Effector CD4-positive, alpha-beta T cell (primary cell): ENCODE data around the gene RCBTB1.
"Not testable (repeated sequence)": the region's sequence is repeated elsewhere in the genome, so short reads cannot be mapped to it uniquely, and the experiment has no call there.

Experiments
- DNase-seq: peaks from one replicate; pipeline ENCODE4 v3.0.0-alpha.2; 2020

The RCBTB1 gene

DNA sequence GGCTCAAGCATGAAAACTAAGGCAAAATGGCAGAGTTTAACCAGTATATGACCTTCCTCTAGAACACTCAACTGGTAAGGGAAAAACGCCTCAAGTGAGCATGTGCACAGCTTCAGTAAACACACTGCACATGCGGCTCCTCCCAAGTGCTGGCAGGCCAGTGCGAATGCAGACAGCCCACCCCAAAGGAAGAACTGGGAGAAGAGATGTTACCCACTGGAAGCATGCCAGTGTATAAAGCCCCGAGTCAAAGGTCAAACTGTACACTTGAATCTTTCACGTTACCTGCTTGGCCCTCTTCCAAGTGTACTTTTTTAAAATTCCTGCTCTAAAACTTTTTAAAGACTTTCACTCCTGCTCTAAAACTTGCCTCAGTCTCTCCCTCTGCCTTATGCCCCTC is 19.2 kb upstream of the RCBTB1 start:
- no peak for DNase-seq

GRCh38 chr13:49602615-49603014 is 17.3 kb upstream of the RCBTB1 start:
- not testable (repeated sequence) for DNase-seq

DNA sequence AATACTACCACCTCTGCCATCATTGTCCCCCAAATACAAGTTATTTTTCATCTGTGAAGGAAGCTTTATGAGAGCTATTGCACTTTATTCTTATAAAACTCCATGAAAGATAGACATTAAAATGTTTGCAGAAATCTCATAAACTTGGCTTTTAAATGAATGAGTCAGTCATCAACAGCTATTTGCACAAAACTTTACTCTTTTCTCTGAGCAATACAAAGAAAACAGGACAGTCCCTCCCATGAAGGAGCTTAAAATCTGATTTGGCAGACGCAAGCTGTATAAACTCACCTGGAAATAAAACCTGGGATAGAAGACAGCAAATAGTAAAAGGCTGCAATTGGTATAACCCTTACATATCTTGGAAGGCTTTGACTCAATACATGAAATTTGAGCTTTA is 16.6 kb upstream of the RCBTB1 start:
- no peak for DNase-seq

GRCh38 chr13:49597043-49597641 is 11.8 kb upstream of the RCBTB1 start:
- no peak for DNase-seq

DNA sequence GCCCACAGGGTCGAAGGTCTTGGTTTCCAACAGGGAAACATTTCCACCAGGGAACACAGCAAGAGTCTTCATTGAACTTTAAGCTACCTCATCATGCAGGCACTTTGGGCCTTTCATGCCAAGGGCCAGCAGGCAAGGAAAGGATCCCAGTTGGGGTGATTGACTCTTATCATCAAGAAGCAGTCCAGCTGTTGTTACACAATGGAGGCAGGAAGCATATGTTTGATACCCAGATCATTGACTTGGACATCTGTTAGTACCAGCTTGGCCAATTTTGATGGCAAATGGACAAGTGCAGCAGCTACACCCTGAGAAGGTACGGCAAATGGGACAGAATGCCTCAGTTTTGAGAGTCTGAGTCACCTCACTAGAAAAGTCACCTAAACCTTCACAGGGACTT is 10.9 kb upstream of the RCBTB1 start:
- DNase-seq = no peak

DNA sequence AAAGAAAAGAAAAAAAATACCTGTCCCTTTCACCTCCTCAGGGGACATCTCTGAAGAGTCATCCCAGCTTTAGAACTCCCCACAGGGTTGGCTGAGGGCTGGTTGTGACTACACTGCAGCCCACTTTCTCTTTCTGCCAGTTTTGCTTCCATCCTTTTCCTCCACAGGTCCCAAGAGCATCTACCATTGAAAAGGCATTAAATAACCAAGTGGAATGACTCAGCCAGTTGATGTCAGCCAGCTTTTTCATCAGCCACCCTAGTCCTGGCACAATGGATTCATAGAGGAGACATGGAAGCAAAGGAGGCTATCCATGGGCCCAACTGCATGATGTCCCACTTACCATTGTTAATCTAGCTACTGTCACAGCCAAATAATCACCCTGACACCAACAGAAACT is 9.2 kb upstream of the RCBTB1 start:
- no peak for DNase-seq

GRCh38 chr13:49593876-49594275 is 8.5 kb upstream of the RCBTB1 start:
- DNase-seq = not testable (repeated sequence)

DNA sequence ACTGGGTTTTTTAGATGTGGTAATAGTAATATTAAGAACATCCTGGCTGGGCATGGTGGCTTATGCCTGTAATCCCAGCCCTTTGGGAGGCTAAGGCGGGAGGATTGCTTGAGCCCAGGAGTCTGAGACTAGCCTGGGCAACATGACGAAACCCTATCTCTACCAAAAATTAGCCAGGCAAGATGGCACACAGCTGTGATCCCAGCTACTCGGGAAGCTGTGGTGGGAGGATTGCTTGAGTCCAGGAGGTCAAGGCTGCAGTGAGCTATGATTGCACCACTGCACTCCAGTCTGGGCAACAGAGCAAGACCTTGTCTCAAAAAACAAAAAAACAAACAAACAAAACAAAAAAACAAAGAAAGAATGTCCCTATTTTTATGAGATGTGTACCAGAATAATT is 5.4 kb upstream of the RCBTB1 start:
- DNase-seq = not testable (repeated sequence)

DNA sequence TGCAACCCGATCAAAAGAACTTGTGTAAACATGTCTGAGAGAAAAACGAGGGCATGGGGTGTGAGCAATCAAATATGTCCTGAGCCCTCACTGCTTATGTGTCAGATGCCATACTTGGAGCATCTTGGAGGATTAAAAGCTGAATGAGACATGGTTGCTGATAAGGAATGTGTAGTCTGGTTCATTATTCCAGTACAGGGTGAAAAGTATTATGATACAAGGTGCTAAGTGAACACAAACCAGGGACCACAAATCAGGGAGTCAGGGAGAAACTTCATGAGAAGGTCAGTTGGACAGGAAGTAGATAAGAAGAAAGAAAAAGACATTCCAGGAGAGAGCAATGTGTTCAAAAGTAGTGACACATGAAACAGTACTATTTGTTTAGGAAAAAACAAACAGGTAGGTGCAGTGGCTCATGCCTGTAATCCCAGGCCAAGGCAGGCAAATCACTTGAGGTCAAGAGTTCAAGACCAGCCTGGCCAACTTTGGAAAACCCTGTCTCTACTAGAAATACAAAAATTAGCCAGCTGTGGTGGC is 2.0 kb upstream of the RCBTB1 start:
- no peak for DNase-seq

DNA sequence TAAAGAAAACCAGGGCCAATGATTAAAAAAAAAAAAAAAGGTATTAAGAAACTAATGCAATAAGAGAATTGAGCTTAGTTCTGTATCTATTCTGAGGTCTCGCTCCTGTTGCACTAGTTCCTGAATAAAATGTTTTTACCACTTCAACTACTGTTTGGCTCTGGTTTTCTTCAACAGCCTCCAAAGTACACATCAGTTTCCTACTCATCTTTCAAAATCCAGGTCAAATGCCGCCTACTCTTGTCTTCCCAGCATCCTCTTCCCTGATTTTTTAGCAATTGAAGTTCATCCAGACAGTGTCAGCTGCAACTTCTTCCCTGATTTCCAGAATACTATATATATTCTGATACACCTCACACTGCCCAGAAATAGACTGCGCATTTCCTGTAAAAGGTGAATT is 1.4 kb upstream of the RCBTB1 start:
- no peak for DNase-seq

- DNase-seq = no peak
Measured at GRCh38 chr13:49584771-49585182, 581 bp downstream of the RCBTB1 start.

DNA sequence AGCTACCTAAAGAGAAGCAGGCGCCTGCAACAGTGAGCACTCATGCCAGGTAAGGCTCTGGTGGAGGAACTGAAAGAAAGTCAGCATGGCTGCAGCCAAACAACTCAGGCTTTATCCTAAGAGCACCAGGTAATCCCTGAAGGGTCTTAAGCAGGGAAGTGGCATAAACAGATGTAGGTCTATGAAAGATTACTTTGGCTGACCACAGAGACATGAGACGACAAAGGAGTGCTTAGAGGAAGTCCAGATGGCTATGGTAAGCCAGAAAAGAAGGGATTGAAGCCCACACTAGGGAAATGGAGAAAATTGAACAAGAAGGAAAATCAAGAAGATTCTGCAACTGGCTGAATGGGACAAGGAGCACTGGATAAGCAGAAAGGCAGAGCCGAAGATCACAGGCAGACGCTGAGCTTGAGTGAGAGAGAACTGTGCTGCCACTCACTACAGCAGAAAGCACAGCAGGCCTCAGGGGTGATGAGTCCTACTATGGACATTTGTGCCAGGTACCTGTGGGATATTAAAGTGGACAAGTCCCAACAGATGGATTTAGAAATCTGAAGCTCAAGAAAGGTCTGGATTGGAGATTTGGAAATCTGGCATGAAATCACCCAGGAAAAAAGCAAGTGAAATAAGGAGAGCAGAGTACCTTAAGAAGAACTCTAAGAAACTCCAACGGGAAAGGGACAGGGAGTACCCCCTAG is 4.2 kb downstream of the RCBTB1 start:
- no peak for DNase-seq

DNA sequence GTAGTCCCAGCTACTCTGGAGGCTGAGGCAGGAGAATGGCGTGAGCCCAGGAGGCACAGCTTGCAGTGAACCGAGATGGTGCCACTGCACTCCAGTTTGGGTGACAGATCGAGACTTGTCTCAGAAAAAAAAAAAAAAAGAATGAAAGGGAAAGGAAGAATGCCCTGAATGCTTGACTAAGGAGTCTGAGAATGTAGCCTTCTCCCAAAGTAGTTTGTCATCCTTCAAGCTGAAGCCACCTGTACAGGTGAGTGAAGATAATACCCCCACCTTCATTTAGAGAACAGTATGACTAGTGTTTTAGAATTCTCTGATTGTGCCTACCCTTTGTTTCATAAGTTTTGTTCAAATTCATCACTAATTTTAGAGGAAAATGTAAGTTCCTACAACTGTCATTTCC is 5.9 kb downstream of the RCBTB1 start:
- DNase-seq = no peak

DNA sequence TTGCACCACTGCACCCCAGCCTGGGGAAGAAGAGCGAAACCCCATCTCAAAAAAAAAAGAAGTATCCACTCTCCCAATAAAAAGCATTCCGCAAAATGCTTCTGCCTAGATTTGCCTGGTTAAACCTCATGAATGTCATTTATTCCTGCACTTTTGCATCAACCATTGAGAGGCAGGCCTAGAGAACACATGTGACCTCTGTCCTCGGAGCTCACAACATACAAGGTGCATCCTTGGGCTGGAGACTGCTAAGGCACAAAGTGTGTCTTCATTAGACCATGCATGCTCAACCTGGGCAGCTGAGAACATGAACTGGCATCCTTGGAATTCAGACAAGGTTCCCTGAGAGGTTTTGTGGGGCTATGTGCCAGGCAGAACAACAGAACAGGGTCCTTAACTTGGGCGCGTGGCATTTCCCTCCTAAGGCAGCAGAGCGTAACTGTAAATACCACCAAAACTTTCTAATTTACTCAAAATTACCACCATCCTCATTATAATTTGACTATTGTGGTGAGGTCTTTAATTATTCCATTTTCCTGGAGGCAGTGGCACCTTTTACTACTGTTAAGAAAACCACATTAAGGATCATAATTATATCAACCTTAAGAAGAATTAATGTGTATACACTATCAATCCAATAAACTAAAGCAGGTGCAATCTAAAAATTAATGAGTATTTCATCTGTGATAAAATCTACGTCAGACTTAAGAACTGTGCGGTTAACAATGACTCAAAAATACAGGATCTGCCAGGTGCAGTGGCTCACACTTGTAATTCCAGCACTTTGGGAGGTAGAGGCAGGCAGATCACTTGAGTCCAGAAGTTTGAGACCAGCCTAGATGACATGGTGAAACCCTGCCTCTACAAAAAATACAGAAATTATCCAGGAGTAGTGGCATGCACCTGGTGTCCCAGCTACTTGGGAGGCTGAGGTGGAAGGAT is 13.8 kb downstream of the RCBTB1 start:
- DNase-seq = no peak

- no peak for DNase-seq
Measured at GRCh38 chr13:49569993-49570689, 15.2 kb downstream of the RCBTB1 start.

GRCh38 chr13:49567491-49567890 is 17.9 kb downstream of the RCBTB1 start:
- no peak for DNase-seq

DNA sequence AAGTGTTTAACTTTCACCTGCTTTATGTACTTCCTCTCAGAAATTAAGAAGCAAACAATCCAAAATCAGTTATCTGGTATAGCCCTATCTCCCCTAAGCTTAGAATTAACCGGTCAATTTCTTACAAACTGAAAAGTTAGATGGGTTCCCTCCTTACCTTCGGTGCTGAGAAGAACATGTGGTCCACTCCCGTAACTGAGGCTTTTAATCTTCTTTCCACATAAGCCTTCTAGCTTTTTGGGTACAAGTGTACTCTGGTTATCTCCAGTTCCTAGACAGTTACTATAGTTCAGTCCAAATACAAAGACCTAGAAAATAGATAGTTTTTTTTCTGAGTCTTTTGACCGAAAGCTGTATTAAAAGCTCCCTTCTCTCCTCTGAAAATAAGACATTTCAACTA is 18.9 kb downstream of the RCBTB1 start:
- no peak for DNase-seq

DNA sequence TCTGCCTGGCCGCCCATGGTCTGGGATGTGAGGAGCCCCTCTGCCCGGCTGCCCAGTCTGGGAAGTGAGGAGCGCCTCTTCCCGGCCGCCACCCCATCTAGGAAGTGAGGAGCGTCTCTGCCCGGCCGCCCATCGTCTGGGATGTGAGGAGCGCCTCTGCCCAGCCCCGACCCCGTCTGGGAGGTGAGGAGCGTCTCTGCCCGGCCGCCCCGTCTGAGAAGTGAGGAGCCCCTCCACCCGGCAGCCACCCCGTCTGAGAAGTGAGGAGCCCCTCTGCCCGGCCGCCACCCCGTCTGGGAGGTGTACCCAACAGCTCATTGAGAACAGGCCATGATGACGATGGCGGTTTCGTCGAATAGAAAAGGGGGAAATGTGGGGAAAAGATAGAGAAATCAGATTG is 19.9 kb downstream of the RCBTB1 start:
- DNase-seq = not testable (repeated sequence)

DNA sequence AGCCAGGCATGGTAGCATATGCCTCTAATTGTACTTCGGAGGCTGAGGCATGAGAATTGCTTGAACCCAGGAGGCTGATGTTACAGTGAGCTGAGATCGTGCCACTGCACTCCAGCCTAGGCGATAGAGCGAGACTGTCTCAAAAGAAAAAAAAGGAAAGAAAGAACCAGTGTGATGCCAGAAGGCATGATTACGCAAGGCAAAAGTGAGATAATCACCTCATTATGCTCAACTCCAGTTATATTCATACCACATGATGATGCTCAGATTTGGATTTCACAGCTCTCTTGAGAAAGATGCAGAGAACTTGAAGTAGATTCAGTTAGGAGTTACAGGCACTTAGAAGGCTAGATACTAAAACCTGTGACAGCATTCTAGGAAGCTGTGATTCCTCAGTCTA is 21.8 kb downstream of the RCBTB1 start:
- no peak for DNase-seq

DNA sequence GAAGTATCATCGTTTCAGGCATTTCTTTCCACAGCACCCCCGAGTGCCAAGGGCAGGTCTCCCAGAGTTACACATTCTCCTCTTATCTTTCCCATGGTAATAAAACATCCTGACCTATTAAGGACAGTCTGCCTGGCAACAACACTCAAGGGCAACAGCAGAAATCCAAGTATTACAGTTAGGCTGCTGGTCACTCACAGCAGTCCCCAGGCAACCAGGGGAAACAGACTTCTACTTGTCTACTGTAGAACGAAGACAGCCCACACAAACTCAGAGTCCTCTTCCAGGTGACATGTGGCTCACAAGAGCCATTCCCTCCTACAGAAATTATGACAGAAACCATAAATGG is 24.3 kb downstream of the RCBTB1 start:
- no peak for DNase-seq

- no peak for DNase-seq
Measured at GRCh38 chr13:49560270-49561061, 24.9 kb downstream of the RCBTB1 start.

GRCh38 chr13:49559006-49559405 is 26.4 kb downstream of the RCBTB1 start:
- DNase-seq = no peak
